HepG2 (cell line): ENCODE measurements around the gene PTPRD. TPM values are rescaled to one million over a fixed set of nuclear protein-coding genes. Genes with fewer than 3 reads are reported as not detected.

Experiments used
- DDIT3 ChIP-seq: sonication (generic); formaldehyde crosslinking; IDR thresholded peaks from 2 replicates; pipeline ENCODE4 v1.4.0; 2020; ENCODE audit warnings: mild to moderate bottlenecking, missing genetic modification reagents
- FOXC1 ChIP-seq: sonication (generic); formaldehyde crosslinking; IDR thresholded peaks from 2 replicates; pipeline ENCODE4 v1.8.0; 2022; ENCODE audit warnings: mild to moderate bottlenecking, missing genetic modification reagents, borderline replicate concordance
- HMG20A ChIP-seq: IDR thresholded peaks from 2 replicates; pipeline ENCODE4 v1.6.1; 2016; ENCODE audit warnings: borderline replicate concordance
- HNF4G ChIP-seq, 2 experiments: sonication (generic) in 1 of 2; formaldehyde crosslinking in 1 of 2; IDR thresholded peaks; 2 replicates each; pipeline versions ENCODE4 v1.4.0 to v1.6.1; 2011 to 2020; ENCODE audit warnings: borderline replicate concordance in 2 of 2, low read depth in 2 of 2, mild to moderate bottlenecking in 2 of 2, low read length in 1 of 2, missing genetic modification reagents in 1 of 2, moderate library complexity in 1 of 2
- HOMEZ ChIP-seq: IDR thresholded peaks from 2 replicates; pipeline ENCODE4 v1.6.1; 2016; ENCODE audit warnings: low read depth
- LCORL ChIP-seq, 2 experiments: fragments of 450-650 bp in 1 of 2; sonication (generic) in 1 of 2; formaldehyde crosslinking in 1 of 2; IDR thresholded peaks; 2 replicates each; pipeline versions ENCODE4 v1.5.0 to v1.6.1; 2017 to 2020; ENCODE audit warnings: antibody characterized with exemption in 1 of 2, missing genetic modification reagents in 1 of 2
- MIER3 ChIP-seq: IDR thresholded peaks from 2 replicates; pipeline ENCODE4 v1.6.1; 2016; ENCODE audit warnings: missing compliant biosample characterization, borderline replicate concordance
- NFIC ChIP-seq: IDR thresholded peaks from 2 replicates; pipeline ENCODE4 v1.6.1; 2012; ENCODE audit warnings: mild to moderate bottlenecking, low read length, inconsistent platforms
- ZBTB26 ChIP-seq: IDR thresholded peaks from 2 replicates; pipeline ENCODE4 v1.6.1; 2016; ENCODE audit warnings: missing compliant biosample characterization, missing genetic modification reagents, borderline replicate concordance
- ZKSCAN8 ChIP-seq: IDR thresholded peaks from 2 replicates; pipeline ENCODE4 v1.6.1; 2016; ENCODE audit warnings: borderline replicate concordance, missing genetic modification reagents, missing compliant biosample characterization
- ZSCAN20 ChIP-seq: sonication (generic); formaldehyde crosslinking; IDR thresholded peaks from 2 replicates; pipeline ENCODE4 v1.4.0; 2020; ENCODE audit warnings: missing genetic modification reagents, mild to moderate bottlenecking, borderline replicate concordance
- polyA plus RNA-seq, 8 experiments: library from polyadenylated mRNA; depleted of rRNA in 3 of 8; stranded (reverse) in 7 of 8; unstranded in 1 of 8; fragments of >200 nt; fragmentation: Illumina TruSeq in 4 of 8; extraction: Trizol in 4 of 8; gene quantifications; 2 replicates each; pipeline versions ENCODE4 v1.2.1 to v1.2.3, GENCODE V29; 2011 to 2016; ENCODE audit warnings: low read depth in 4 of 8, missing spikeins in 1 of 8, mixed read lengths in 1 of 8; ENCODE audit not compliant: insufficient read depth in 1 of 8
- total RNA-seq, 5 experiments: library from RNA; depleted of rRNA; stranded (reverse); fragments of >200 nt; fragmentation: Illumina TruSeq; extraction: Trizol; gene quantifications; 2 replicates each; pipeline ENCODE4 v1.2.3, GENCODE V29; 2016; ENCODE audit warnings: low read depth in 1 of 5
- TF ChIP-seq, protein P1 (sequence below): sonication (generic); formaldehyde crosslinking; conservative IDR thresholded peaks from 2 replicates; pipeline ENCODE4 v1.8.1; 2023; ENCODE audit warnings: missing genetic modification reagents
- TF ChIP-seq, protein P2 (sequence below): sonication (generic); formaldehyde crosslinking; IDR thresholded peaks from 2 replicates; pipeline ENCODE4 v1.5.0; 2020; ENCODE audit warnings: mild to moderate bottlenecking, missing genetic modification reagents
- TF ChIP-seq, protein P3 (sequence below): sonication (generic); formaldehyde crosslinking; IDR thresholded peaks from 2 replicates; pipeline ENCODE4; 2020; ENCODE audit warnings: missing genetic modification reagents, mild to moderate bottlenecking, borderline replicate concordance

Gene PTPRD
- total and polyA plus RNA-seq, 2 of the 13 experiments (the other 11 are each of a cell fraction or from before 2014, with no cell fraction given), result 0.05 TPM; not detected in 1

- TF ChIP-seq, protein P1, sequence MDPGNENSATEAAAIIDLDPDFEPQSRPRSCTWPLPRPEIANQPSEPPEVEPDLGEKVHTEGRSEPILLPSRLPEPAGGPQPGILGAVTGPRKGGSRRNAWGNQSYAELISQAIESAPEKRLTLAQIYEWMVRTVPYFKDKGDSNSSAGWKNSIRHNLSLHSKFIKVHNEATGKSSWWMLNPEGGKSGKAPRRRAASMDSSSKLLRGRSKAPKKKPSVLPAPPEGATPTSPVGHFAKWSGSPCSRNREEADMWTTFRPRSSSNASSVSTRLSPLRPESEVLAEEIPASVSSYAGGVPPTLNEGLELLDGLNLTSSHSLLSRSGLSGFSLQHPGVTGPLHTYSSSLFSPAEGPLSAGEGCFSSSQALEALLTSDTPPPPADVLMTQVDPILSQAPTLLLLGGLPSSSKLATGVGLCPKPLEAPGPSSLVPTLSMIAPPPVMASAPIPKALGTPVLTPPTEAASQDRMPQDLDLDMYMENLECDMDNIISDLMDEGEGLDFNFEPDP (CRISPR knock-in tag), result no peak
- TF ChIP-seq DDIT3 (CRISPR knock-in tag) (no peak), MIER3 (CRISPR knock-in tag) (peak; percentile 66; the same call in 1 of the 2 replicates), HMG20A (CRISPR knock-in tag) (peak; percentile 94; the same call in 1 of the 2 replicates), NFIC (peak; percentile 72; the same call in 1 of the 2 replicates), ZSCAN20 (CRISPR knock-in tag) (no peak), ZBTB26 (CRISPR knock-in tag) (no peak), LCORL (IDR thresholded peaks at IDR 0.05) (peak; percentile 41; the same call in 1 of the 2 replicates), LCORL (CRISPR knock-in tag; IDR thresholded peaks at IDR 0.05) (no peak; the same call in 1 of the 2 replicates), HOMEZ (CRISPR knock-in tag) (peak; percentile 80; the same call in 1 of the 2 replicates), FOXC1 (CRISPR knock-in tag) (no peak), HNF4G (IDR thresholded peaks at IDR 0.05; ENCODE audit: borderline replicate concordance, low read depth, low read length) (peak; percentile 62), HNF4G (CRISPR knock-in tag; IDR thresholded peaks at IDR 0.05; ENCODE audit: borderline replicate concordance, low read depth) (peak; percentile 72; the same call in 1 of the 2 replicates), ZKSCAN8 (peak; percentile 51; the same call in 1 of the 2 replicates)
- TF ChIP-seq, protein P2, sequence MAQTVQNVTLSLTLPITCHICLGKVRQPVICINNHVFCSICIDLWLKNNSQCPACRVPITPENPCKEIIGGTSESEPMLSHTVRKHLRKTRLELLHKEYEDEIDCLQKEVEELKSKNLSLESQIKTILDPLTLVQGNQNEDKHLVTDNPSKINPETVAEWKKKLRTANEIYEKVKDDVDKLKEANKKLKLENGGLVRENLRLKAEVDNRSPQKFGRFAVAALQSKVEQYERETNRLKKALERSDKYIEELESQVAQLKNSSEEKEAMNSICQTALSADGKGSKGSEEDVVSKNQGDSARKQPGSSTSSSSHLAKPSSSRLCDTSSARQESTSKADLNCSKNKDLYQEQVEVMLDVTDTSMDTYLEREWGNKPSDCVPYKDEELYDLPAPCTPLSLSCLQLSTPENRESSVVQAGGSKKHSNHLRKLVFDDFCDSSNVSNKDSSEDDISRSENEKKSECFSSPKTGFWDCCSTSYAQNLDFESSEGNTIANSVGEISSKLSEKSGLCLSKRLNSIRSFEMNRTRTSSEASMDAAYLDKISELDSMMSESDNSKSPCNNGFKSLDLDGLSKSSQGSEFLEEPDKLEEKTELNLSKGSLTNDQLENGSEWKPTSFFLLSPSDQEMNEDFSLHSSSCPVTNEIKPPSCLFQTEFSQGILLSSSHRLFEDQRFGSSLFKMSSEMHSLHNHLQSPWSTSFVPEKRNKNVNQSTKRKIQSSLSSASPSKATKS, result no peak
- TF ChIP-seq, protein P3, sequence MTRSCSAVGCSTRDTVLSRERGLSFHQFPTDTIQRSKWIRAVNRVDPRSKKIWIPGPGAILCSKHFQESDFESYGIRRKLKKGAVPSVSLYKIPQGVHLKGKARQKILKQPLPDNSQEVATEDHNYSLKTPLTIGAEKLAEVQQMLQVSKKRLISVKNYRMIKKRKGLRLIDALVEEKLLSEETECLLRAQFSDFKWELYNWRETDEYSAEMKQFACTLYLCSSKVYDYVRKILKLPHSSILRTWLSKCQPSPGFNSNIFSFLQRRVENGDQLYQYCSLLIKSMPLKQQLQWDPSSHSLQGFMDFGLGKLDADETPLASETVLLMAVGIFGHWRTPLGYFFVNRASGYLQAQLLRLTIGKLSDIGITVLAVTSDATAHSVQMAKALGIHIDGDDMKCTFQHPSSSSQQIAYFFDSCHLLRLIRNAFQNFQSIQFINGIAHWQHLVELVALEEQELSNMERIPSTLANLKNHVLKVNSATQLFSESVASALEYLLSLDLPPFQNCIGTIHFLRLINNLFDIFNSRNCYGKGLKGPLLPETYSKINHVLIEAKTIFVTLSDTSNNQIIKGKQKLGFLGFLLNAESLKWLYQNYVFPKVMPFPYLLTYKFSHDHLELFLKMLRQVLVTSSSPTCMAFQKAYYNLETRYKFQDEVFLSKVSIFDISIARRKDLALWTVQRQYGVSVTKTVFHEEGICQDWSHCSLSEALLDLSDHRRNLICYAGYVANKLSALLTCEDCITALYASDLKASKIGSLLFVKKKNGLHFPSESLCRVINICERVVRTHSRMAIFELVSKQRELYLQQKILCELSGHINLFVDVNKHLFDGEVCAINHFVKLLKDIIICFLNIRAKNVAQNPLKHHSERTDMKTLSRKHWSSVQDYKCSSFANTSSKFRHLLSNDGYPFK (CRISPR knock-in tag), result no peak
- TF ChIP-seq, all 625 proteins: peak for 127
Observed at GRCh38 chr9:8961186-8961851, 1651.5 kb downstream of the PTPRD start (continued).
